Skeletal muscle tissue (tissue), 4 donors: ENCODE measurements around the gene LACTB. TPM values are rescaled to one million over a fixed set of nuclear protein-coding genes. Genes with fewer than 3 reads are reported as not detected.

Experiments used
- H3K27ac ChIP-seq: one replicate; pipeline ENCODE4 v1.7.0; 2013; ENCODE audit warnings: mild to moderate bottlenecking, low read depth, low read length, inconsistent platforms
- H3K27me3 ChIP-seq, 3 donors: one replicate each; pipeline ENCODE4 v1.7.0; 2013; ENCODE audit warnings: low read length in 3 of 3; ENCODE audit not compliant: control insufficient read depth in 3 of 3, insufficient read depth in 3 of 3
- H3K36me3 ChIP-seq, 3 donors: one replicate each; pipeline ENCODE4 v1.7.0; 2013; ENCODE audit warnings: low read length in 3 of 3; ENCODE audit not compliant: control insufficient read depth in 3 of 3, insufficient read depth in 3 of 3
- H3K4me1 ChIP-seq, 3 donors: one replicate each; pipeline ENCODE4 v1.7.0; 2013; ENCODE audit warnings: low read length in 3 of 3, mild to moderate bottlenecking in 3 of 3; ENCODE audit not compliant: control insufficient read depth in 3 of 3, insufficient read depth in 3 of 3
- H3K4me3 ChIP-seq, 3 donors: one replicate each; pipeline ENCODE4 v1.7.0; 2013; ENCODE audit warnings: low read length in 3 of 3
- H3K9ac ChIP-seq, 3 donors: one replicate each; pipeline ENCODE4 v1.7.0; 2013; ENCODE audit warnings: low read length in 3 of 3, mild to moderate bottlenecking in 3 of 3, moderate library complexity in 2 of 3, low read depth in 1 of 3
- H3K9me3 ChIP-seq, 3 donors: one replicate each; pipeline ENCODE4 v1.7.0; 2013; ENCODE audit warnings: low read length in 3 of 3; ENCODE audit not compliant: control insufficient read depth in 3 of 3
- total RNA-seq: library from RNA; depleted of rRNA; stranded (reverse); fragments of >200 nt; gene quantifications from one replicate; pipeline ENCODE4 v1.2.3, GENCODE V29; 2014
- donor health status: Osteomylitis.

Gene LACTB
- total RNA-seq, 1 donor from 2014 or later: 5.2 TPM

DNA sequence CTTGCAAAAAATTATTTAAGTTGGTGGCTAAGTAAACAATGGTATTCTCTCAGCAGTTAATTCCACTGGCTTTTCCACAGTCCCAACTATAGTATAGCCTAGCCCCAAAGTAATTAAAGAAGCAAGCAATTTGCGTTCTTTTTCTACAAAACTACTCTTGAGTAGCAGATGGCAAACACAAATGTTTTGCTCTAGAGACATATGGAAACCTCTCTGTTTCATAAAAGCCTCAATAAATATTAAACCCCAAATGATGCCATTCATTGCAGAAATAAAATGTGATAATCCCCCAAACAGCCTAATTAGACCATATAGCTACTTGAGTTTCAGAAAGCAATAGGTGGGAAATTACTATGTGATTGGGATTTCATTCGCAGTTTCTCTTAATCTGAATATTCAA, 59.1 kb downstream of the LACTB start:
- Histone ChIP-seq H3K27me3 (peaks cover 0 to 2% (median 0%) of the 10 kb centered on the region in 3 donors), H3K9ac (no peak overlapping the region), H3K9me3 (no peaks in the 10 kb centered on the region), H3K36me3 (no peaks in the 10 kb centered on the region), H3K4me3 (no peak overlapping the region), H3K4me1 (no peaks in the 10 kb centered on the region), H3K27ac (no peak overlapping the region)

DNA sequence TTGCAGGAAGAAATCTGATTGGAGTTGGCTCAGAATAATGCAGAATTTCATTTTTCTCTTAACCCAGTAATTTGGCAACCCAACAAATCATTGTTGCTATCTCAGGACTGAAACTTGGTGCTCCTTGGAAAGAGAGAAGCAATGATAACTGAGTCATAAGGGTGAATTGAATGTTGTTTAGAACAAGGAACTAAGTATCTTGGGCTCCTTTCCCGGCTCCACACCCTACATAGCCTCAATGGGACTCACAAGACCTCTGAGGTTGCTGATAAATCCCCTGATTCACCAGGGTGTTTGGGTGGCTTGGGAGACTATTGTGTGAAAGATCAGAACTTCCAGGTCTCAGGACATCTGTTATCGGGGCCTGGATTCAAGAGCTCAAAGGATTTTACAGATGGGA, 60.0 kb downstream of the LACTB start:
- H3K9ac ChIP-seq: no peak overlapping the region
- no peak overlapping the region for H3K27ac ChIP-seq
- H3K9me3 ChIP-seq: no peaks in the 10 kb centered on the region
- no peaks in the 10 kb centered on the region for H3K36me3 ChIP-seq
- H3K27me3 ChIP-seq: peaks cover 0 to 2% (median 0%) of the 10 kb centered on the region in 3 donors
- no peak overlapping the region for H3K4me3 ChIP-seq
- H3K4me1 ChIP-seq: no peaks in the 10 kb centered on the region

DNA sequence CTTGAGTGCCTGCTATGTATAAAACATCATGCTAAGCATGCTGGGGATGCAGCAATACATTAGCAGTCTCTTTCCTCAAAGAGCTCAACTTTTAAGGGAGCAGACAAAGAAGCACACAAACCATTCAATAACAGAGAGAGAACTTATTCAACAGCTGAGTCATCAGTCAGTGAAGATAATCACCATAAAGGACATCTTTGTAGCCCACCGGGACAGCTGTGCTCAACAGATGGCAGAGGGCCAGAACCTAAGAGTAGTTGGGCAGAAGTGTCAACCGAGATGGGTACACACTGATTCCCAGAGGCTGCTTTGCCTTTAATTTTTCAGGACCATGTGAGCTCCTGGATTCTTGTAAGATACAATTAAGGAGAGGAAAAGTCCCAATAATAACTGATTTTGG, 63.5 kb downstream of the LACTB start:
- no peaks in the 10 kb centered on the region for H3K27me3 ChIP-seq
- H3K9ac ChIP-seq: no peak overlapping the region
- no peak overlapping the region for H3K4me3 ChIP-seq
- H3K27ac ChIP-seq: no peak overlapping the region
- H3K36me3 ChIP-seq: no peaks in the 10 kb centered on the region
- H3K9me3 ChIP-seq: no peaks in the 10 kb centered on the region
- peaks cover 5 to 10% (median 7%) of the 10 kb centered on the region in 3 donors for H3K4me1 ChIP-seq

DNA sequence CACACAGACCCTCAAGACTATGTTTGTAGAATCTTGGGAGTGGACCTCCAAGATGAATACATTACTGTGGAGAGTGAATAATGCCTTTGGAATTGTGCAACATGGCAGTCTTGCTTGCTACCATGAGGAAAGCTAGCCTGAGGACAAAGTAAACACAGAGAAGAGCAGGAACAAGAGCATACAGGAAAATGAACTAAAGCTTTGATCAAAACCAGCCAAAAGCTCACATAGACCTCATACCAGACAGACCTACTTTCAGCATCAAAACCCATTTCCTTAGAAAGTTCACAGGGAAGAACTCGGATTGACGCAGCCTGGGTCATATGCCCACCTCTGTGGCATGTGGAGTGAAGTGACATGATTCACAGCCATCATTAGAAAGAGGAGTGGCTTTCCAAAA, 64.4 kb downstream of the LACTB start:
- Histone ChIP-seq H3K9ac (no peak overlapping the region), H3K36me3 (no peaks in the 10 kb centered on the region)

DNA sequence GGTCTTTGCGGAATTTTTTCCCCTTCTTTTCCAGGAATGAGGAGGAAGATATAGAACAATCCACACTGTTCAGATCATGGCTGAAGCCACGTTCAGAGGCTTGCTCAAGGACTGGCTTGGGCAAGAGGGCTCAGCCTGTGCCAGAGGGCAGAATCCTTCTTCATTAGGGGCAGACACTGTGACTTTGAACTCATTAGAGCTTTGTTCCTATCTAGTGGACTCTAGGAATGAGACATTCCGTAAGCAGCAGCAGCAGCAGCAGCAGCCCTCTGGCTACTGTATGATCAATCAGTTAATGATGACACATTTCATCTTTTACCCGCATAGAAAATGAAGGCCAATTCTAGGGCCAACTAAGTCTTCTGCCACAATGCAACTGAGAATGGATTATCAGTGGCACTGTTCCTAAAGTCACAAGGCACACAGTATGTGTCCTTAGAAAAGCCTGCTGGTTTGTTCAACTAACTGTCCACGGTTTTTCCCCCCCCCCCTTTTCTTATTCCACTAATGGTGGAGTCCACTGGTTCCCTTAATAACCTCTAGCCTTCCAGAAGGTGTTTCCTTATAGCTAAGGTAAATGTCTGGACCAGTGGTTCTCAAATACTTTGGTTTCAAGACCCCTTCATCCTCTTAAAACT, 66.0 kb downstream of the LACTB start:
- no peak overlapping the region for H3K27ac ChIP-seq
- no peak overlapping the region for H3K4me3 ChIP-seq
- no peaks in the 10 kb centered on the region for H3K36me3 ChIP-seq
- H3K9me3 ChIP-seq: no peaks in the 10 kb centered on the region
- H3K27me3 ChIP-seq: no peaks in the 10 kb centered on the region
- peaks cover 11 to 20% (median 11%) of the 10 kb centered on the region in 3 donors for H3K4me1 ChIP-seq
- H3K9ac ChIP-seq: no peak overlapping the region

More for the DNA sequence above, 64.4 kb downstream of the LACTB start:
- peaks cover 11 to 17% (median 11%) of the 10 kb centered on the region in 3 donors for H3K4me1 ChIP-seq
- no peak overlapping the region for H3K27ac ChIP-seq
- no peaks in the 10 kb centered on the region for H3K27me3 ChIP-seq
- no peak overlapping the region for H3K4me3 ChIP-seq
- no peaks in the 10 kb centered on the region for H3K9me3 ChIP-seq

- peak overlapping the region; percentile 82 to 88 (median 83) for H3K4me3 ChIP-seq
- no peaks in the 10 kb centered on the region for H3K36me3 ChIP-seq
- peak overlapping the region; percentile 69 to 75 (median 70) for H3K9ac ChIP-seq
- peaks cover 11 to 20% (median 11%) of the 10 kb centered on the region in 3 donors for H3K4me1 ChIP-seq
- no peaks in the 10 kb centered on the region for H3K27me3 ChIP-seq
- peak overlapping the region; percentile 20 for H3K27ac ChIP-seq
- no peaks in the 10 kb centered on the region for H3K9me3 ChIP-seq
These were observed 66.7 kb downstream of the LACTB start for GRCh38 chr15:63188247-63188925.

- peak within 1 kb of the TSS; percentile 83 to 88 (median 83) for H3K4me3 ChIP-seq
- peak within 1 kb of the TSS; percentile 77 to 80 (median 77) for H3K9ac ChIP-seq
- H3K27ac ChIP-seq: peak within 1 kb of the TSS; percentile 82
- no peaks in the 10 kb centered on the region for H3K36me3 ChIP-seq
- no peaks in the 10 kb centered on the region for H3K27me3 ChIP-seq
- H3K4me1 ChIP-seq: peaks cover 11 to 20% (median 11%) of the 10 kb centered on the region in 3 donors
- H3K9me3 ChIP-seq: no peaks in the 10 kb centered on the region
These were observed 67.5 kb downstream of the LACTB start, which contains the start of gene RAB8B for GRCh38 chr15:63188926-63189871. TSS of gene RAB8B (plus strand) at chr15:63189606. CDS start at chr15:63189625, 19 bp downstream.

- Histone ChIP-seq H3K9ac (peak overlapping the region; percentile 77 to 80 (median 77)), H3K27me3 (no peaks in the 10 kb centered on the region), H3K36me3 (no peaks in the 10 kb centered on the region), H3K4me3 (peak overlapping the region; percentile 77 to 88 (median 83)), H3K9me3 (no peaks in the 10 kb centered on the region), H3K27ac (peak overlapping the region; percentile 82), H3K4me1 (peaks cover 11 to 20% (median 11%) of the 10 kb centered on the region in 3 donors)
These were observed 68.5 kb downstream of the LACTB start for GRCh38 chr15:63189941-63190768.
